Esophagus (tissue), 2 donors: ENCODE data around the gene ATP6AP2. TPM values are rescaled to one million over a fixed set of nuclear protein-coding genes. Genes with fewer than 3 reads are reported as not detected.
"Not testable (repeated sequence)": the region's sequence is repeated elsewhere in the genome, so short reads cannot be mapped to it uniquely, and the experiment has no call there.

Experiments used
- H3K27ac ChIP-seq, 2 donors: one replicate each; pipeline ENCODE4 v1.5.1; 2013; ENCODE audit warnings: low read depth in 2 of 2, mild to moderate bottlenecking in 2 of 2, inconsistent platforms in 1 of 2, low read length in 1 of 2, moderate library complexity in 1 of 2
- H3K27me3 ChIP-seq, 2 donors: one replicate each; pipeline ENCODE4 v1.6.1; 2013; ENCODE audit warnings: low read length in 2 of 2, control low read depth in 1 of 2, mild to moderate bottlenecking in 1 of 2; ENCODE audit not compliant: insufficient read depth in 2 of 2, control insufficient read depth in 1 of 2
- H3K36me3 ChIP-seq, 2 donors: one replicate each; pipeline ENCODE4 v1.6.1; 2013; ENCODE audit warnings: low read length in 1 of 2; ENCODE audit not compliant: control insufficient read depth in 2 of 2, insufficient read depth in 2 of 2
- H3K4me1 ChIP-seq, 2 donors: one replicate each; pipeline ENCODE4 v1.6.1; 2013; ENCODE audit warnings: low read length in 1 of 2; ENCODE audit not compliant: control insufficient read depth in 2 of 2, insufficient read depth in 2 of 2
- H3K4me3 ChIP-seq, 2 donors: one replicate each; pipeline ENCODE4 v1.5.1; 2013; ENCODE audit warnings: low read length in 2 of 2, mild to moderate bottlenecking in 2 of 2, low read depth in 1 of 2, moderate library complexity in 1 of 2
- H3K9me3 ChIP-seq, 2 donors: one replicate each; pipeline ENCODE4 v1.6.1; 2013; ENCODE audit warnings: mild to moderate bottlenecking in 2 of 2, low read depth in 1 of 2, low read length in 1 of 2, moderate library complexity in 1 of 2; ENCODE audit not compliant: control insufficient read depth in 2 of 2, insufficient read depth in 1 of 2
- WGBS, 2 donors: extraction: QIAGEN DNeasy Blood & Tissue Kit; methylation state at CpG; one replicate each; pipeline ENCODE4 v1.1.7; 2013; 5-methylcytosine and 5-hydroxymethylcytosine counted together
- polyA plus RNA-seq, 2 donors: library from polyadenylated mRNA; stranded (reverse); fragments of 200-250 nt; gene quantifications; one replicate each; pipeline ENCODE4 v1.2.3, GENCODE V29; 2013
- donor health status: healthy with polysubstance abuse.
- donor health status: Bipolar disorder and iron deficiency.

The ATP6AP2 gene
- polyA plus RNA-seq, 2 donors = 50.9 to 51.5 TPM

GRCh38 chrX:40544343-40545266 lies 36.2 kb upstream of the ATP6AP2 start:
- no peak overlapping the region for H3K4me3 ChIP-seq

GRCh38 chrX:40546870-40547269 lies 33.9 kb upstream of the ATP6AP2 start:
- Histone ChIP-seq H3K36me3 (no peaks in the 10 kb centered on the region), H3K4me3 (no peak overlapping the region), H3K9me3 (no peaks in the 10 kb centered on the region), H3K27me3 (no peaks in the 10 kb centered on the region), H3K4me1 (no peaks in the 10 kb centered on the region), H3K27ac (no peak overlapping the region)
- WGBS, 2 donors = 84 to 88% methylated on average over 2 of the region's 2 CpGs

More at GRCh38 chrX:40544343-40545266, 36.2 kb upstream of the ATP6AP2 start:
- peaks cover 0 to 3% of the 10 kb centered on the region in 2 donors for H3K27me3 ChIP-seq
- H3K27ac ChIP-seq = no peak overlapping the region
- no peaks in the 10 kb centered on the region for H3K4me1 ChIP-seq
- no peaks in the 10 kb centered on the region for H3K36me3 ChIP-seq
- no peaks in the 10 kb centered on the region for H3K9me3 ChIP-seq
- WGBS, 2 donors = 48 to 50% methylated on average over 13 of the region's 13 CpGs

- no peaks in the 10 kb centered on the region for H3K9me3 ChIP-seq
- no peak overlapping the region for H3K27ac ChIP-seq
- no peak overlapping the region for H3K4me3 ChIP-seq
- peaks cover 0 to 5% of the 10 kb centered on the region in 2 donors for H3K27me3 ChIP-seq
- no peaks in the 10 kb centered on the region for H3K36me3 ChIP-seq
- H3K4me1 ChIP-seq = no peaks in the 10 kb centered on the region
- WGBS, 2 donors = 45 to 55% methylated on average over 9 of the region's 9 CpGs
These were observed 30.7 kb upstream of the ATP6AP2 start for GRCh38 chrX:40550066-40550465.

GRCh38 chrX:40552768-40553167 lies 28.0 kb upstream of the ATP6AP2 start:
- peaks cover 0 to 5% of the 10 kb centered on the region in 2 donors for H3K27me3 ChIP-seq

DNA sequence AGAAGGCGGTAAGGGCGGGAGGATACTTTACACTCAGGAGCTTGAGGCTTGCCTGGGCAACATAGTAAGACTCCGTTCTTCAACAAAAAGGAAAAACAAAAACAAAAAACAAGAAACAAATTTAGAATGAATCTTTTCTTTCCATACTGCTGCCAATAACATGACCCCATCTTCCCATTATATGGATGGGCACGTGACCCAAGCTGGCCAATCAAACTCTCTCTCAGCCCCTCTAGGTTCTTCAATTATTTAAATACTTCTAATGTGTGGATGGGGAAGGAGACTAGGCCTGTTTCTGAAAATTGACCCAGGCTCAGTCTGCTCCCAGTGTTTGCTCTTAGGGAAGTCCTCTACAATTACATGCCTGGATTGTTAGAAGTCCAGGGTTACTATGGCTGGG lies 22.2 kb upstream of the ATP6AP2 start:
- Histone ChIP-seq H3K9me3 (no peaks in the 10 kb centered on the region), H3K4me1 (no peaks in the 10 kb centered on the region), H3K27ac (no peak overlapping the region), H3K4me3 (no peak overlapping the region), H3K27me3 (no peaks in the 10 kb centered on the region), H3K36me3 (no peaks in the 10 kb centered on the region)
- WGBS, 2 donors = 67 to 94% methylated on average over 4 of the region's 4 CpGs

More at GRCh38 chrX:40552768-40553167, 28.0 kb upstream of the ATP6AP2 start:
- H3K36me3 ChIP-seq = no peaks in the 10 kb centered on the region
- 56 to 63% methylated on average over 5 of the region's 5 CpGs for WGBS, 2 donors
- H3K4me3 ChIP-seq = no peak overlapping the region
- no peaks in the 10 kb centered on the region for H3K9me3 ChIP-seq
- no peaks in the 10 kb centered on the region for H3K4me1 ChIP-seq
- H3K27ac ChIP-seq = no peak overlapping the region

DNA sequence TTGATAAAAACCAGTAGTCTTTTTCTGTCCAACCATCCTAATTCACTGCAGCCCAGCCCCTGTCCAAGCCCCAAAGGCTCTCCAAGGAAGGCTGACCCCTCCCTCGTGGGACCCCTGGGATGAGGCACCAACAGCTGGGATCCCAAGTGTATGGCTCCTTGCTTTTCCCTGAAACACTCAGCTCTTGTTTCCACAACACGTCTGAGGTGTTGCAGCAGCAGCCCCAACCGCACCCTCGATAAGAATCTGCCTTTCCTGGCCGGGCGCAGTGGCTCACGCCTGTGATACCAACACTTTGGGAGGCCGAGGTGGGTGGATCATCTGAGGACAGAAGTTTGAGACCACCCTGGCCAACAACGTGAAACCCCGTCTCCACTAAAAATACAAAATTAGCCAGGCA lies 17.0 kb upstream of the ATP6AP2 start:
- Histone ChIP-seq H3K36me3 (no peaks in the 10 kb centered on the region), H3K27me3 (no peaks in the 10 kb centered on the region), H3K27ac (no peak overlapping the region), H3K9me3 (no peaks in the 10 kb centered on the region), H3K4me3 (no peak overlapping the region), H3K4me1 (no peaks in the 10 kb centered on the region)
- WGBS, 2 donors = 81 to 89% methylated on average over 10 of the region's 10 CpGs

DNA sequence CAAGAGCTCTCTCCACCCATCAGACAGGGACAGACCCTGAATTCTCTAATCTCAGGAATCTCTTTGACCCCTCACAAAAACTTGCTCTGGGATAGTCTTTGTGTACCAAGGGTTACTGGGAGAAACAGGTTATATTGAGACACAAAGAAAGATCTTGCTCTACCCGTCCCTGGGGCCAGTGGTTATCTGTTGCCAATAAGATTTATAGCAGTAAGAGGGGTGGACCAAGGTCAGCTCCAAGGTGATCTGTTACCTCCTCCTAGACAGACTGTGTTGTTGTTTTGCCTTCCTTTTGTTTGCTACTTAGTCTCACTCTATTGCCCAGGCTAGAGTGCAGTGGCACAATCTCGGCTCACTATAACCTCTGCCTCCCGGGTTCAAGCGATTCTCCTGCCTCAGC lies 16.3 kb upstream of the ATP6AP2 start:
- Histone ChIP-seq H3K27ac (no peak overlapping the region), H3K4me1 (no peaks in the 10 kb centered on the region), H3K36me3 (no peaks in the 10 kb centered on the region), H3K27me3 (no peaks in the 10 kb centered on the region), H3K9me3 (no peaks in the 10 kb centered on the region), H3K4me3 (no peak overlapping the region)
- WGBS, 2 donors = 82 to 84% methylated on average over 4 of the region's 4 CpGs

GRCh38 chrX:40570346-40571093 lies 10.2 kb upstream of the ATP6AP2 start:
- no peaks in the 10 kb centered on the region for H3K9me3 ChIP-seq
- H3K27me3 ChIP-seq = peaks cover 0 to 5% of the 10 kb centered on the region in 2 donors
- H3K4me3 ChIP-seq = no peak overlapping the region
- no peaks in the 10 kb centered on the region for H3K36me3 ChIP-seq
- H3K27ac ChIP-seq = no peak overlapping the region
- 70 to 73% methylated on average over 10 of the region's 10 CpGs for WGBS, 2 donors
- no peaks in the 10 kb centered on the region for H3K4me1 ChIP-seq

- not testable (repeated sequence) for H3K27ac ChIP-seq, H3K4me1 ChIP-seq, H3K36me3 ChIP-seq, H3K9me3 ChIP-seq, H3K27me3 ChIP-seq, H3K4me3 ChIP-seq
- 72 to 75% methylated on average over 5 of the region's 5 CpGs for WGBS, 2 donors
These were observed 9.6 kb upstream of the ATP6AP2 start for GRCh38 chrX:40571164-40571563.
